ENCODE data around the gene FLOT1. TPM values are rescaled to one million over a fixed set of nuclear protein-coding genes. Genes with fewer than 3 reads are reported as not detected.

FLOT1 gene
- total and polyA plus RNA-seq, 9 of the 15 experiments (the other 6 are each of a cell fraction or from before 2014, with no cell fraction given): 11.7 to 149 (median 118) TPM

- Histone ChIP-seq H3K4me3 (peak within 1 kb of the TSS; percentile 71), H3K9me1 (ENCODE audit: control insufficient read depth, insufficient read depth, low read length) (no peaks in the 10 kb centered on the region), H3K4me1 (replicated peaks in 1 of 2; ENCODE audit: control insufficient read depth in 2 of 2, insufficient read depth in 2 of 2, low read length in 2 of 2) (peaks cover 33 to 54% of the 10 kb centered on the region in 2 experiments), H4K20me1 (replicated peaks; ENCODE audit: control insufficient read depth, insufficient read depth, low read length) (no peaks in the 10 kb centered on the region), H3K27me3 (ENCODE audit: control insufficient read depth in 2 of 2, insufficient read depth in 2 of 2, low read length in 2 of 2) (no peaks in the 10 kb centered on the region), H3K27ac (ENCODE audit: extremely low read depth, low read depth, low read length) (peak within 1 kb of the TSS; percentile 66), H3K9ac (ENCODE audit: insufficient read depth in 1 of 2, low read depth in 2 of 2, low read length in 2 of 2) (peak within 1 kb of the TSS; percentile 74 to 92), H3K9me3 (replicated peaks; ENCODE audit: control insufficient read depth, insufficient read depth, low read depth, low read length) (no peaks in the 10 kb centered on the region), H3K79me2 (ENCODE audit: control insufficient read depth, insufficient read depth, low read length) (peaks cover 44% of the 10 kb centered on the region), H3K36me3 (ENCODE audit: control insufficient read depth, insufficient read depth, low read length) (peaks cover 8% of the 10 kb centered on the region; the same call in 2 of the 3 replicates), H2AFZ (ENCODE audit: low read depth, low read length) (peak within 1 kb of the TSS; percentile 99), H3K4me2 (ENCODE audit: insufficient read depth, low read length) (peak within 1 kb of the TSS; percentile 95)
- ChIA-PET POLR2A (interaction anchor here (0.6 to 23.5 kb wide), 8 partner anchors 9 to 151 kb away, joined by 3 to 524 read pairs (median 3); partner anchors contain the start of genes MDC1, MRPS18B and TUBB), CTCF (ENCODE audit: low intra/inter-chr PET ratio) (no interaction called here)
- intact Hi-C loops (cut with micrococcal nuclease) (no loop called here), in situ Hi-C loops (cut with MboI) (no loop called here)
- FAIRE-seq: peak; percentile 86
- DNase-seq (ENCODE audit: extremely low read depth in 1 of 4, low spot score in 3 of 4): peak; percentile 93 to 95 (median 94)
- under 1% methylated on average over 29 of the region's 40 CpGs for WGBS (ENCODE audit: insufficient coverage, low coverage, missing lambda C conversion rate)
- TSS peak; percentile 78 for BruUV-seq (replicated peaks)
- ATAC-seq: peak; percentile 68
- TF ChIP-seq HMG20A (CRISPR knock-in tag; conservative IDR thresholded peaks at IDR 0.05) (no peak), ZNF551 (CRISPR knock-in tag; IDR thresholded peaks at IDR 0.05) (no peak), MAZ (CRISPR knock-in tag; conservative IDR thresholded peaks at IDR 0.05 in 1 of 2, IDR thresholded peaks at IDR 0.05 in 1 of 2) (peak; percentile 80 to 96), THAP12 (CRISPR knock-in tag; IDR thresholded peaks at IDR 0.05) (0 out of 2 replicates have a peak, but pooled peaks have one; percentile 20)
- TF ChIP-seq, protein P1, sequence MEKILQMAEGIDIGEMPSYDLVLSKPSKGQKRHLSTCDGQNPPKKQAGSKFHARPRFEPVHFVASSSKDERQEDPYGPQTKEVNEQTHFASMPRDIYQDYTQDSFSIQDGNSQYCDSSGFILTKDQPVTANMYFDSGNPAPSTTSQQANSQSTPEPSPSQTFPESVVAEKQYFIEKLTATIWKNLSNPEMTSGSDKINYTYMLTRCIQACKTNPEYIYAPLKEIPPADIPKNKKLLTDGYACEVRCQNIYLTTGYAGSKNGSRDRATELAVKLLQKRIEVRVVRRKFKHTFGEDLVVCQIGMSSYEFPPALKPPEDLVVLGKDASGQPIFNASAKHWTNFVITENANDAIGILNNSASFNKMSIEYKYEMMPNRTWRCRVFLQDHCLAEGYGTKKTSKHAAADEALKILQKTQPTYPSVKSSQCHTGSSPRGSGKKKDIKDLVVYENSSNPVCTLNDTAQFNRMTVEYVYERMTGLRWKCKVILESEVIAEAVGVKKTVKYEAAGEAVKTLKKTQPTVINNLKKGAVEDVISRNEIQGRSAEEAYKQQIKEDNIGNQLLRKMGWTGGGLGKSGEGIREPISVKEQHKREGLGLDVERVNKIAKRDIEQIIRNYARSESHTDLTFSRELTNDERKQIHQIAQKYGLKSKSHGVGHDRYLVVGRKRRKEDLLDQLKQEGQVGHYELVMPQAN (IDR thresholded peaks at IDR 0.05; ENCODE audit: borderline replicate concordance): peak; percentile 71; the same call in 1 of the 2 replicates
Measured at GRCh38 chr6:30690403-30691207, 51.9 kb downstream of the FLOT1 start, which contains the start of gene NRM. Gene NRM (minus strand): TSS chr6:30690984. CDS start chr6:30690974, 10 bp downstream.
